ENCODE results near the gene FABP6. TPM values are rescaled to one million over a fixed set of nuclear protein-coding genes. Genes with fewer than 3 reads are reported as not detected.

FABP6 gene
- total and polyA plus RNA-seq, 10 donors = 0.24 TPM; not detected in 9

GRCh38 chr5:160270704-160271103 lies 41.4 kb downstream of the FABP6 start:
- Histone ChIP-seq H3K4me1 (peaks cover 32 to 92% (median 65%) of the 10 kb centered on the region in 6 donors), H3K27ac (peak overlapping the region in 7 of 8 donors; percentile 39 to 92 (median 70)), H3K9me3 (no peaks in the 10 kb centered on the region), H3K27me3 (replicated peaks in 1 of 7) (no peaks in the 10 kb centered on the region), H3K4me3 (no peak overlapping the region), H3K36me3 (peaks cover 0 to 6% (median 0%) of the 10 kb centered on the region in 6 donors)
- intact Hi-C loops (cut with DNase I; ENCODE audit: low total_unique reads) = no loop called here
- WGBS, 5 donors = 53 to 69% (median 65%) methylated on average over 4 of the region's 4 CpGs
- TF ChIP-seq POLR2A (IDR thresholded peaks at IDR 0.05) = no peak
- TF ChIP-seq POLR2AphosphoS5 (IDR thresholded peaks at IDR 0.05) = no peak
- no peak for TF ChIP-seq CTCF (IDR thresholded peaks at IDR 0.05 in 8 of 11, conservative IDR thresholded peaks at IDR 0.05 in 3 of 11)
- DNase-seq = no peak

GRCh38 chr5:160271396-160271795 lies 42.1 kb downstream of the FABP6 start:
- H3K4me3 ChIP-seq = peak overlapping the region in 1 of 8 donors; percentile 13
- TF ChIP-seq POLR2A (IDR thresholded peaks at IDR 0.05) (no peak), POLR2AphosphoS5 (IDR thresholded peaks at IDR 0.05) (peak in 2 of 3 donors; percentile 41 to 54)
- no peaks in the 10 kb centered on the region for H3K27me3 ChIP-seq (replicated peaks in 1 of 7)
- peaks cover 0 to 12% (median 0%) of the 10 kb centered on the region in 6 donors for H3K36me3 ChIP-seq
- H3K9me3 ChIP-seq = no peaks in the 10 kb centered on the region
- WGBS, 5 donors = 12 to 27% (median 14%) methylated on average over 8 of the region's 8 CpGs
- peak; percentile 51 for DNase-seq
- intact Hi-C loops (cut with DNase I; ENCODE audit: low total_unique reads) = no loop called here
- peaks cover 32 to 88% (median 60%) of the 10 kb centered on the region in 6 donors for H3K4me1 ChIP-seq
- H3K27ac ChIP-seq = peak overlapping the region; percentile 39 to 92 (median 68)

- Histone ChIP-seq H3K9me3 (no peaks in the 10 kb centered on the region), H3K36me3 (peaks cover 0 to 16% (median 0%) of the 10 kb centered on the region in 6 donors), H3K27me3 (replicated peaks in 1 of 7) (no peaks in the 10 kb centered on the region), H3K4me1 (peaks cover 32 to 84% (median 55%) of the 10 kb centered on the region in 6 donors), H3K4me3 (peak overlapping the region in 1 of 8 donors; percentile 13), H3K27ac (peak overlapping the region; percentile 39 to 92 (median 68))
- 19 to 31% (median 28%) methylated on average over 6 of the region's 6 CpGs for WGBS, 5 donors
- no peak for DNase-seq
- TF ChIP-seq CTCF (IDR thresholded peaks at IDR 0.05 in 8 of 11, conservative IDR thresholded peaks at IDR 0.05 in 3 of 11) = no peak
- no peak for TF ChIP-seq POLR2AphosphoS5 (IDR thresholded peaks at IDR 0.05)
- TF ChIP-seq POLR2A (IDR thresholded peaks at IDR 0.05) = no peak
- intact Hi-C loops (cut with DNase I; ENCODE audit: low total_unique reads) = no loop called here
Measured at GRCh38 chr5:160271836-160272235, 42.5 kb downstream of the FABP6 start.

- DNase-seq = peak; percentile 37
- H3K36me3 ChIP-seq = peaks cover 0 to 20% (median 0%) of the 10 kb centered on the region in 6 donors
- H3K4me3 ChIP-seq = no peak overlapping the region
- TF ChIP-seq POLR2AphosphoS5 (IDR thresholded peaks at IDR 0.05) = no peak
- TF ChIP-seq POLR2A (IDR thresholded peaks at IDR 0.05) = no peak
- TF ChIP-seq CTCF (IDR thresholded peaks at IDR 0.05 in 8 of 11, conservative IDR thresholded peaks at IDR 0.05 in 3 of 11) = no peak
- intact Hi-C loops (cut with DNase I; ENCODE audit: low total_unique reads) = no loop called here
- peaks cover 32 to 79% (median 53%) of the 10 kb centered on the region in 6 donors for H3K4me1 ChIP-seq
- no peaks in the 10 kb centered on the region for H3K9me3 ChIP-seq
- 62 to 90% (median 77%) methylated on average over 3 of the region's 3 CpGs for WGBS, 5 donors
- H3K27me3 ChIP-seq (replicated peaks in 1 of 7) = no peaks in the 10 kb centered on the region
- peak overlapping the region in 5 of 8 donors; percentile 63 to 92 (median 70) for H3K27ac ChIP-seq
Measured at GRCh38 chr5:160272264-160272663, 43.0 kb downstream of the FABP6 start.
